HUDEP-2 (cell line): ENCODE results near the gene DCBLD1.
"Not testable (repeated sequence)": the region's sequence is repeated elsewhere in the genome, so short reads cannot be mapped to it uniquely, and the experiment has no call there.

Source experiments
- DNase-seq, 76 experiments: peaks; one replicate each; lab custom pipeline; 2025; ENCODE audit not compliant: unreplicated experiment in 76 of 76; lab: John Stamatoyannopoulos, UW

The DCBLD1 gene

DNA sequence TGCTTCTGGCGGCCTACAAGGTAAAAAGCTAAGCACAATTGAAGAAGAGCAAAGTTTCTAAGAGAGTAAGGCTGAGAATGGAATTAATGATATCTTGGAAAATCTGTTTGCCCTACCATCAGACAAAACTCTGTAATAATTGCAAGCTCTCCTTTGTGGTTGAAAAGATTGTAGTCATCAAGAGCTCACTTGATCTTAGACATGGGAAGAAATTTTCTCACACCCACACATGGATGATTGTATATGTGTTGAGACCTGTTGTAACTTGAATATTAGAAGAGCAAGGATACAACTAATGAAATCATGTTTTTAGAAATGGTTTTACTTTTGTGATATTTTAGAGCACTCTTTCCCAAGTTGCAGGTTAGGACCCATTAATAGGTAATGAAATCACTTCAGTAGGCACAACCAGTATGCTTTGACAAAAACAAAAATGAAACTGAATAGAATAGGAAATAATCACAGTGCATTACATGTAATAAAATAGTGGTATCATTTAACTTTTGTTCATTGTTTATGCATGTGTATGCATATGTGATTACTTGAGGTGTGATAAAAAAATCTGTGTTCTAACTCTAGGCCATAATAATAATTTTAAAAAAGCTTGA is 14.0 kb downstream of the DCBLD1 start:
- no peak for DNase-seq

DNA sequence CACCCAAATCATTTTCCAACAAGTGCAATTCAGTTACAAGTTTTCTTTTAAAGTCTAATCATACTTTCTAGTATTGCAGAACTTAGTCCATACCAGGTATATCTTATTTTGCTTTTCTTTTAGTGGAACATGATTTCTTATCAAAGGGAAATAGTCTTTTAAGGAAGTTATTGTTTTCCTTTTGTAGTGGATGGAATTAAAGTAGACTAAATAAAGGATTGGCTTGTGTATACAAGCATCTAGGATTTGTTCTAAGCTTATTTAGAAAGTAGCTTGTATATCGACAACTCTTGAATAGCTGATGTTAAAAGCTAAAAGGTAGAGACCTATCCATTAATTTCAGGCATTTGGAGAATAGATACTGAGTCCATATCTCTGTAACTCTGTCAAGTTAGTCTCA is 14.8 kb downstream of the DCBLD1 start:
- DNase-seq = no peak

DNA sequence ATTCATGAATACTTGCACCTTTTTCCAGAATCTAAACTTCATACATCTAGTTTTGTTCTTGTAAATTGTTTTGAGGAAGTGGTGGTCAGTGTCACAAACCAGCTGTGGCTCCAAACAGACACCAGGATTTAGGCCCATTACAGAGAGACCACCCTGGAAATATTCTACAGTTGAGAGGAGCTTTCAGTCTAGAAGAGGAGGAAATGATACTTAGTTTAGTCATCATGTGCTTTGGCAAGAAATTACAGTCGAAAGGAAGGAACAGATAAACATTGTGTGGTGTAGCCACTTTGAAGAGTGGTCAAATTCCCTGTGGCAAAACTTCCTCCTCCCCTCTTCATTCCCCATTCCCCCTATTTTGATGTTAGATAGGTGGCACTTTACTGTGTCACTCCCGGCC is 15.7 kb downstream of the DCBLD1 start:
- no peak for DNase-seq

DNA sequence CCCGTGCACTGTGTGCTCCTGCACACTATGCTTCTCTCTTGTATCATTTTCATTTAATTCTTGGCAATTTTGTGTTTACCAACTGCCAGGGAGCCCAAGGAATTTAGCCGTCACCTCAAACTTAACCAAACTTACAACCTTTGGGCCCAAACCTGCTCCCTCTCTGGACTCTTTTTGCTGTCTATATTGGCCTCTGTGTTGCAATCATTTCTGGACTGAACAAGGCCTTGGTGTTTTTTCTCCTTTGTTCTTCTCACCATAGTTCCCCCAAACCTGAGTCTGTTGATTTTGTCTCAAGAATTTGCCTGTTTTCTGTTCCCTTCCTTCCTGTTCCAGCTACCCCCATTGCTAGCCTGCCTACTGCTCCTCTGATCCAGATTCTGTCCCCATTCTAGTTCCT is 19.2 kb downstream of the DCBLD1 start:
- DNase-seq = no peak

DNA sequence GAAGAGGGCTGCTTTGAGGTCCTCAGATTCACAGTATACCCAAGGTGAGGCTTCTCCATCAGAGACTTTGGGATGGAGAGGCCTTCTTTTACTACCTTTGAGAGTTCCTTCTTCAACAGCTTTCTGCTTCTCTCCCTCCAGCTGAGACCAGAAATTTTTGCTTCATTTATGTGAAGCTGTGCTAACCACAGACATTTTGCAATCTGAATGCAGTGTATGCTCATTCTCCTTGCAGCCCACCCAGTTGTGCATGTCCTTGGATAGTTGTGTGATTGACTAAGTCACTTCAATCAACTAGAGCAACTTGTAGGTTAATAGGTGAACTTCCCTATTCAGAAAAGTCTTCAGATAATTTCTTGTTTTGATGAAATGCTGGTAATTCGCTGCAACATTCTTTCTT is 20.1 kb downstream of the DCBLD1 start:
- no peak for DNase-seq

DNA sequence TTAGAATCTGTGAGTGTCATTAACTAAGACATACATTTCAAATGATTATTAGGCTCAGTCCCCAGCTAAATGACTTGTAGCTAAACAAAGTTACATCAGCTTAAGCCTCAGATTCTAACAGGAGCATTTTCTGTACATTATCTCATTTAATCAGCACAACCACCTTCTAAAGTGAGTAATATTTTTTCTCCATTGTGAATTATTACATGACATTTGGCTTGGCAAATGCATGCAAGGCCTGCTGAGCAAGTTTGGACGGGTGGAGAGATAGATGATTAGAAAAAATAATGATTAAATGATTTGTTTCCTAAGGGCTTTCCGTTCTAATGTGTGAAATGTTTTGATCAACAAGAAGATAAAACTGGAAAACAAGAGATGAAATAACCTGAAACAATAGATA is 20.7 kb downstream of the DCBLD1 start:
- no peak for DNase-seq

DNA sequence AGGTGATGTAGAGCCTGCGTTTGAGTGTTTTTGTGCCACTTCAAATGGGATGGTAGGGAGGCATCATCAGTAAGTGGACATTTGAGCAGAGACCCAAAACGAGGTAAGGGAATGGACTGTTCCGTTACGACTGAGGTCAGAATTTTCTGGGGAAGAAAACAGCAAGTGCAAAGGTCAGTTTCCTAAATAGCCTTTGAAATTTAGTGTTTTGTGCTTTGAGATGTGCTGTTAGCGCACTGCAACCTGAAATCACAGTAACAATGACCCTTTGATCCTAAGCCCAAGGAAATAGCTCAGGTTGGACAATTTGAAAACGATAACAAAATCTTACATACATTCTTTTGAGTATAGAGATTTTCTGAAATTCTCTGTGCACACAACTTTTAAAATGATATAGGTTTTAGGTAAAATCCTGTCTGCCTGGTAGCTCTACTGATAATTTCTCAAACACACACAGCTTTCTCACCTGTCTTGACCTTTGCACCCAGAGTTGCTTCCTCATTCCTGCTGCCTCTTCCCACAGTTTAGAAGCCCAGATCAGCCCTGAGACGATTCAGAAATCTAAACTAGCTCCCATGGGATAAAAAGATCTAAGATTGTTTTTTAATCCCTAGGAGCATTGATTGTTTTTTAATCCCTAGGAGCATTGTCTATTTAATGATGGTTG is 22.1 kb downstream of the DCBLD1 start:
- no peak for DNase-seq

DNA sequence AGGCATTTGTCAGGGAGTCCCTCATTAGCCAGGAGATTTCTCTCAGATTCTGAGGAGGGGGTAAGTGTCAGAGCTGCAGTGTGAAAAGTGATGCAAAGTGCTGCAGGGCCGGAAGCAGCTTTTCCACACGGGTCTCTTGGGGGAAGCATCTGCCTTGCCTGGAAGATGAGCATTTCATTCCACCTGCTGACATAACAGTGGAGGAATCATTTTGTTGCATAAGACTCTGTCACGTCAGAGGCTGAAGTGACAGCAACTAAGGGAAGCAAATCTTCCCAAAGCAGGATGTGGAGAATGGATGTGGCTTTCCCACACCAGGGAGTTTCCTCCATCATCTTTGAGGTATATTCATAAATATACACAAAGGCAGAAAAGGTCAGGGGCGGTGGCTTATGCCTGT is 22.8 kb downstream of the DCBLD1 start:
- no peak for DNase-seq

DNA sequence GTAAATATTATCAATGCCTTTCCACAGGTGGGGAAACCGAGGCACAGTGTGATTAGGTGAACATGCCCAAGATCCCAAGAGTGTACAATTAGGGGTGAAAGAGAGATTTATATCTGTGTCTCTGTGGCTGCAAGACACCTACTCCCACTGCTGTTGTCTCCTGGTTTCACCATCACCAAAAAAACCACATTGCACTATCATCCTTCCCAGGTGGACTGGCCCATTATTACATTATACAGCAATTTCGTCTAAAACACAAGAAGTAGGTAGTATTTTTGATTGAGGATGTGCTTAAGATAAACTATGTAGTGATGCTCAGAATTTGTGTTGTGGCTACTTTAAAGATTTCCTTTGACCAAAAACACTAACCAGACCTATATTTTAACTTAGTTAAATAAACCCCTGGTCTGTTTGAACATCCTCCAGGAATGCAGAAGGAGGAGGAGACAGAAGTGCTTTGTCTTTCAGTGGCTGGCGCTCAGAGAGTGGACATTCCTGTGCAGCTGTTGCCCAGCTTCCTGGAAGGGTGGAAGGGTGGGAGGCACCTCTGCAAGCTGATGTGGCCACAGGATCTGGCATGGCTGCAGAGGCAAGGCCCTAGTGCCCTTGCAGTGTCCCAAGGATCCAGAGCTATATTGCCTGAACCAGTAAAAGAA is 23.8 kb downstream of the DCBLD1 start:
- no peak for DNase-seq

DNA sequence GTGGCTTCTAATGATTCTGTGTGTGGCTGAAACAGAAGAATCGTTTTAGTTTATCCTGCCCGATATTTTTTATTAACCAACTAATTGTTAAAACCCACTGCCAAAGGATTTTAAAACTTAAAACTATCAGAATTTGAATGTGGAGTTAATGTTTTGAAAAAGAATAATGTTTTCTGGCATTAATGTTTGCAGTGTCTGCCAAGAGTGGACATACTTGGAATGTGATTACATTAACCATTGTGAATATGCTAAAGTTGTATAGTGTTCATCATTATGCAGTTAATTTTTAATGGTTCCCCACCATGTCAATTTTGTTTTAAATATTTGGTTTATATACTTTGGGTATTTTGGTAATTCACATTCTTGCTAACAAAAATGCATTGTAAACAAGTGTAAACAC is 24.4 kb downstream of the DCBLD1 start:
- DNase-seq = no peak

DNA sequence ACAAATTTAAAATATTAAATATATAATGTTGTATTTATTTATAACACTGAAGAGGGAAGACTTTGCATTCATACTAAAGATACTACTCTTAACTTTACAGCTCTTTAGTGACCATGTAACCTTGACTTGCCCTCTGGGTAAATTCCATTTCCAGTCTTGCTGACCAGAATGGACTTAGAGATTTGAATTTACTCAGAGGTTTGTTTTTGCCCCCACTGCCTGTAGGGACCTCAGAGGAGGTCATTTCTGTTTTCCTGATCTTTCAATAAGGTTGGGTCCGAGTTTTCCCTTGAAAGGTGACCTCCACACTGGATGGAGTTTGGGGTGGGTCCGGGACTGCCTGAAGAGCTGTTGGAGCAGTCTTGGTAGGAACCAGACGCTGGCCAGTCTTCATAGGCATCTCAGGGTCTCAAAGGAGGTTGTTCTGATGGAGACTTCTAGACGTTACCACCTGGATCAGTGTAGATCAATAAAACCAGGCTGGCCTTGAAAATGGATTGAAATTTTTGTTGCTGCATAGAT is 26.0 kb downstream of the DCBLD1 start:
- no peak for DNase-seq

DNA sequence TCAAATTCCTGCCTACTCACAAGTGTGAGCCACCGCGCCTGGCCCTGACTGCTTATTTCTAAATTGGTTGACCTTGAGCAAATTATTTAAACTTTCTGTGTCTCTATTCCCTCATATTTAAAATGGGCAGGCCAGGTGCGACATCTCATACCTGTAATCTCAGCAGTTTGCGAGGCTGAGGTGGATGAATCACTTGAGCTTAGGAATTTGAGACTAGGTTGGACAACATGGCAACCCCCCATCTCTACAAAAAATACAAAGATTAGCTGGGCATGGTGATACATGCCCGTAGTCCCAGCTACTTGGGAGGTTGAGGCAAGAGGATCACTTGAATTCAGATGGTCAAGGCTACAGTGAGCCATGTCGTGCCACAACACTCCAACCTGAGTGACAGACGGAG is 26.5 kb downstream of the DCBLD1 start:
- DNase-seq = no peak

DNA sequence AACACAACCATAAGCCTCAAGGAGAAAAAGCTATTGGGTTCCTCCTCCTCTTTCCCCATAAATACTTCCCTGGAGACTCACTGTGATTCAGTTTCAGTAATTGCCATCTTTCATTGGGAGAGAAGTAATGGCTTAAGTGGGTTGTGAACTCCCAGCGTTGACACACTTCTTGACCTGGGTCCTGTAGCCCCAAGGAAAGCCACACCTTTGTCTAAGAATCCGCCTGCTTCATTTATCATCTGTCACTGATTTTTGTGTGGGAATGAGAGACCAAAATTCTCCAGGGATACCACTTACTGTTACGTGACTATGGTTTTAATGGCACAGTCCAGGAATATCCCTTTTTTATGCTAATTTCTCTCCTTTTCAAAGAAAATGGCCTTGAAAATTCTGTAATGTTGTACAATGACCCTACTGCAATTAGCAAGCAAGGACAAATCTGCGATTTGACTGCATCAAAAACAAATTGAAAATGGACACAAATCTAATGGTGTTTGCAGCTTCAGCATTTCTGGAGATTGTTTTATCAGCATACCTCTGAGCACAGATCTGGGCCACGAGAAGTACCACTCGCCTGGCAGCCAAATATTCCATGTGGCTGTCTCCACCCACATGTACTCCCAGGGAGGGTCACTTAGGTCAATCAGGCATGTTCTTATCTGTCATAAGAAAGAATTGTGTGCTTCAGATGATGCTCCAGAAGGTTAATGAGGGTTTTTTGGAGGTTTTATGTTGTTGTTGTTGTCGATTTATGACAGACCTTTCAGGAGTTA is 29.8 kb downstream of the DCBLD1 start:
- DNase-seq = peak in 12 of 76 experiments; percentile 5 to 38 (median 17)

DNA sequence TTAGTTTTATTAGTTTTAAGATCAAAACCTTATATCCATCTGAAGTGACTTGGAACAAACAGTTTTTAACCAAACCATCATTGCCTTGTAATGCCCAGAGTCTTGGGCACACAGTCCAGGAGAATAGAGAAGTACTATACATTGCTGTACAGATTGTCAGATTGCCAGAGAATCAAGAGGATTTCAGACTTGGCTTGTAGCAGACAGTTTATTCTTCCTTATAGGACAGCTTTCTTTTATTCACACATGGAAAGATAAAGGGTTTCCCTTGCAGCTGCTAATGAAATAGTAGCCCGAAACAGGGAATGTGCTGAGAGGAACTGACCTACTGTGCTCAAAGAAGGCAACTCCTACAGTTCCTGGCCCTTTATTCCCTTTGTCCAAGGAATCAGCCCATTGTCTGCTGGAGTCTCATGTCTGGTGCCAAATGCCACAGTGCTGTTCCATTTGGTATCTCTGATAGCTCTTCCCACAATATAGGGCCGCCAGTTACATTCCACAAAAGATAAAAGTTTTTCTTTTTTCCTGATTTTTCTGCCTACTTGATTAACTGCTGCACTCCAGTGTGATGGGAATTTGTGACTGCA is 30.6 kb downstream of the DCBLD1 start:
- DNase-seq = peak in 1 of 76 experiments; percentile 2

DNA sequence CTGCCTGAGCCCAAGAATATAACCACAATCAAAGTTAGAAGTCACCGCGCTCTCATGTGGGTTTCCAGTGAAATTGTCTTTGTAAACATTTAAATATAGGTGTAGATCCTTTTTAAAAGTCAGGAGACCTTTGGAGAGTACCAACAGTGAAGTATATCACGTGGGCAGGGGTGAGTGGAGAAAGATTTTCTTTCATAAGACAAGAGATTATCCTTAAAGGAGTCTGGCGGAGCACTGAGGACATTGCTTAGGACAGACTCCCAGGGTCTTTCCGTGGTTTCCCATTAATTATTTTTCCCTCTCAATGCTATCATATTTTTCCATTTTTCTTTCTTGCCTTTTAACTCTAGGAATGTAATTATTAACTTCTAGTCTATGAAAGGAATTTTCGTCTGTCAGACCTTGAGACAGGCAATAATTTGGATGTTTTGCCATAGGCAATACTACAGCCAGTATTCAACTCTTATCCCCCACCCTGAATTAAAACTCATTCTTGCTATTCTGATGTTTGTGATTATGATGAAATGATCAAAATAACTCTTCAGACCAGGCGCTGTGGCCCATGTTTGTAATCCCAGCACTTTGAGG is 31.4 kb downstream of the DCBLD1 start:
- DNase-seq = no peak

DNA sequence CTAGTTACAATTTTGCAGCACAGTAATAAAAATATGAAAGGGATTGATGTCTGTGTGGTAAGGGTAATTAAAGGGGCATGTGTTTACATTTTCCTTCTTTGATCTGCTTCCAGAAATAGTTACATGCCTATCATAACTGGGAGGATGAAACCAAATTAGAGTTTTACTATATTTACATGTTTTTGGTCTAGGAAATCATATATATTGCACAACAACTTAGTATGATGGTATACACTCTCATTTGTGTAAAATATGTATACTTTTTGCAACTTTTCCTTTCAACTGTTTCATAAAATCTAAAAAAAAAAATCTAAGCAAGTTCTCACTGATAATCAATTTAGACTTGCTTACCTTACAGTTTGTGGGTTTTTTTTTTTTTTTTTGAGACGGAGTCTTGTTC is 32.2 kb downstream of the DCBLD1 start:
- DNase-seq = no peak

DNA sequence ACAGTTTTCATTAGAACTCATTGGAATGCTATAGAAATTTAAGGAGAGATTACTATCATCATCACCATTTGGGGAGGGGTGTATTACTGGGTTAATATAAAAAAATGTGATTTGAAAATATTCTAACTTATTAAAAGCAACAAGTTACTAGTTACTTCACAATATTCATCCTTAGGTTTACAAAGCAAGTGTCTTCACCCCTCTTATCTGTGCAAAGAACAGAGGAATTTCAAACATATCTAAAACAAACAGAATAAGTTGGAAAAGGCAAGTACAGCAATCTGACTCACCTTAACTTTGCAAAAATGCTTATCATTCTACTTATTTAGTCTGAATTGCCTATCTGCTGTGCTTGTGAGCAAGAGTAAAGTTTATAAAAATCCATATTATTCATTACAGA is 32.9 kb downstream of the DCBLD1 start:
- DNase-seq = no peak

DNA sequence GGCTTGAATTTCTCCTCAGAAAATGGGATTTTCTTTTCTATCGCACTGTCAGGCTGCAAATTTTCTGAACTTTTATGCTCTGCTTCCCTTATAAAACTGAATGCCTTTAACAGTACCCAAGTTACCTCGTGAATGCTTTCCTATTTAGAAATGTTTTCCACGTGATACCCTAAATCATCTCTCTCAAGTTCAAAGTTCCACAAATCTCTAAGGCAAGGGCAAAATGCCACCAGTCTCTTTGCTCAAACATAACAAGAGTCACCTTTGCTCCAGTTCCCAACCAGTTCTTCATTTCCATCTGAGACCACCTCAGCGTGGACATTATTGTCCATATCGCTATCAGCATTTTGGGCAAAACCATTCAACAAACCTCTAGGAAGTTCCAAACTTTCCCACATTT is 35.5 kb downstream of the DCBLD1 start:
- not testable (repeated sequence) for DNase-seq

DNA sequence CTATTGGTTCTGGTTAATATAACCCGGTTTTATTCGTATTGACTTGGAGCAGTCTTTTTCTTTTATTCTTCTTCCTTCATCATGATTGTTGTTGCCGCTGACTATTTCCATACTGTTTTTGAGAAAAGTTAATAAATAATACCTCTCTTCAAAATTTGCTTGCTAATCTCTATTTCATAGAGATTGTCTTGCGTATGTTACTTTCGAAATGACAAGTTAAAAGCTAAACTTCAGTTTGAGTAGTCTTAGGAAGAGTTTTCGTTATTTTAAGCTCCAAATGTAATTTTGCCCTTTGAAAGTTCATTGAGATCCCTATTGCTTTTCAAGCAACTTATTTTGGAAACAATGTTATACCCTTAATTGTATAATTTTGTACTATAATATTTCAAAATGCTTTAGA is 36.4 kb downstream of the DCBLD1 start:
- no peak for DNase-seq

DNA sequence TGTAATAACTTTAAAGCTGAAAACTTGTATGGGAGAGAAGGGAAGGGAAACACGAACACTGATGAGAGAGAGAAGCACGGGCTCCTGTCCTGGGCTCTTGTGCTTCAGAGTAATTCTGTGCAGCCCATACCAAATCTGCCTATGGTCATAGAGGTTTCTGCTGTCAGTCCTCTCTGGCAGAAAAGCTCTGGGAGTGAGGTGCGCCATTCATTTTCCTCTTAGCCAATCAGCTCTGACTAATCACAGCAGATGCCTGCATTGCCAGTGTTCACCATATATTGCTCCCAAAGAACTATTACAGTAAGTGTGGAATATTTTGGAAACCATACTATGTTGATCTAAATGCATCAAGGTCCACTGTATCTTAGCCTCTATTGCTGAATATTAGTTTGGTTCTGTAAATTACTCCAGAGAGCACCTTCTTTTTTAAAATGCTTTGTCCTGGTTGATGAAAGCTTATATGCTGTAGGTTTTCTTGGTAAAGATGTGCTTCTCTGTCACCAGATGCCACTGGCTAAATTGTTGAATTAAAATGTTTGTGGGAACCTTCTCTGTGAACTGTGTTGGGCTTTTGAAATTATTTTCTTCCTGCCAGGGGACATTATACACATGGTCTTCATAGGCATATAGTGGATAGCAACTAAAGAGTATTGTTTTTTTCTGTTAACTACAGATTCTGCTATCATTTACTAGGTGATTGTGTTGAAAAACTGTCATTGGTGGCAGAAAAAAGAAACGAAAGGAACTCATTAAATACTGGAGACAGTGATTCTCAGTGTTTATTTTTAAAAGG is 38.3 kb downstream of the DCBLD1 start:
- no peak for DNase-seq
